ENCODE results near the gene PRELID3B.

Gene PRELID3B

GRCh38 chr20:58994390-58995159 is 48.0 kb downstream of the PRELID3B start:
- no peak for DNase-seq (ENCODE audit: low read depth)

- DNase-seq (ENCODE audit: low read depth): no peak
Measured at GRCh38 chr20:58993332-58994248, 49.0 kb downstream of the PRELID3B start.

GRCh38 chr20:58992911-58993310 is 49.7 kb downstream of the PRELID3B start:
- no peak for DNase-seq (ENCODE audit: low read depth)

GRCh38 chr20:58991715-58992114 is 50.9 kb downstream of the PRELID3B start:
- DNase-seq (ENCODE audit: low read depth): no peak

GRCh38 chr20:58990651-58991445 is 51.7 kb downstream of the PRELID3B start:
- no peak for DNase-seq (ENCODE audit: low read depth)

- DNase-seq (ENCODE audit: low read depth): no peak
Measured at GRCh38 chr20:58989196-58989595, 53.4 kb downstream of the PRELID3B start.

GRCh38 chr20:58988565-58988882 is 54.1 kb downstream of the PRELID3B start:
- no peak for DNase-seq (ENCODE audit: low read depth)

GRCh38 chr20:58987790-58988564 is 54.6 kb downstream of the PRELID3B start:
- DNase-seq (ENCODE audit: low read depth): no peak

GRCh38 chr20:58986968-58987517 is 55.5 kb downstream of the PRELID3B start:
- no peak for DNase-seq (ENCODE audit: low read depth)

- no peak for DNase-seq (ENCODE audit: low read depth)
Measured at GRCh38 chr20:58986286-58986967, 56.2 kb downstream of the PRELID3B start.

- DNase-seq (ENCODE audit: low read depth): no peak
Measured at GRCh38 chr20:58985656-58986055, 56.9 kb downstream of the PRELID3B start.

- no peak for DNase-seq (ENCODE audit: low read depth)
Measured at GRCh38 chr20:58984691-58985090, 57.9 kb downstream of the PRELID3B start.
